ENCODE results near the gene TRMO.

- no peak for TF ChIP-seq POLR2AphosphoS5 (IDR thresholded peaks at IDR 0.05; ENCODE audit: insufficient read depth in 1 of 2, low read depth in 1 of 2)
- TF ChIP-seq CTCF (IDR thresholded peaks at IDR 0.05) = no peak
Measured at GRCh38 chr9:97943308-97943855, 21.1 kb upstream of the TRMO start.

Data from vagina (tissue), 2 donors.